Measurements from ENCODE around the gene ERVK3-1. TPM values are rescaled to one million over a fixed set of nuclear protein-coding genes. Genes with fewer than 3 reads are reported as not detected.

The ERVK3-1 gene
- total and polyA plus RNA-seq, 2 of the 8 experiments (the other 6 are each of a cell fraction or from before 2014, with no cell fraction given) = 29.9 to 31.5 TPM

- POLR2A ChIA-PET (ENCODE audit: partially characterized antibody) = interaction anchor here (0.7 to 12.7 kb wide), 7 partner anchors 5 to 40 kb away, joined by 3 to 152 read pairs (median 6); partner anchors contain the start of genes ZNF544 and ZNF8
- Histone ChIP-seq H3K79me1 (ENCODE audit: low read depth, low read length) (no peaks in the 10 kb centered on the region; the same call in 1 of the 2 replicates), H3K14ac (ENCODE audit: insufficient read length) (no peak overlapping the region), H3K4me1 (replicated peaks in 1 of 4; ENCODE audit: control insufficient read depth in 3 of 4, insufficient read depth in 4 of 4, low read length in 3 of 4) (no peaks in the 10 kb centered on the region), H4K8ac (ENCODE audit: extremely low read depth, insufficient read depth, low read length) (no peak overlapping the region), H3K4me3 (ENCODE audit: extremely low read depth in 1 of 4, insufficient read depth in 2 of 4, low read depth in 3 of 4, low read length in 4 of 4) (no peak overlapping the region), H3K36me3 (ENCODE audit: control insufficient read depth in 2 of 4, insufficient read depth in 4 of 4, low read length in 3 of 4) (peaks cover 2 to 40% (median 19%) of the 10 kb centered on the region in 4 experiments; a peak in 5 of 8 replicates), H3K23ac (ENCODE audit: insufficient read length) (no peak overlapping the region), H2BK120ac (replicated peaks; ENCODE audit: low read depth, low read length) (no peak overlapping the region), H3K79me2 (ENCODE audit: control insufficient read depth in 1 of 2, insufficient read depth in 2 of 2, low read length in 2 of 2) (no peaks in the 10 kb centered on the region), H3K27me3 (replicated peaks in 1 of 4; ENCODE audit: control insufficient read depth in 3 of 4, extremely low read depth in 1 of 4, insufficient read depth in 3 of 4, low read length in 3 of 4) (no peaks in the 10 kb centered on the region), H4K20me1 (replicated peaks in 1 of 2; ENCODE audit: control insufficient read depth in 1 of 2, insufficient read depth in 2 of 2, low read length in 2 of 2) (no peaks in the 10 kb centered on the region), H3K23me2 (ENCODE audit: low read depth, low read length) (no peaks in the 10 kb centered on the region), H2AK5ac (ENCODE audit: low read depth, low read length) (no peak overlapping the region), H3K18ac (ENCODE audit: extremely low read depth, low read length) (no peak overlapping the region), H3K4me2 (ENCODE audit: insufficient read depth in 1 of 2, low read depth in 2 of 2, low read length in 2 of 2) (no peak overlapping the region), H3K56ac (replicated peaks; ENCODE audit: insufficient read length, low read depth, low read length) (no peak overlapping the region), H4K5ac (ENCODE audit: insufficient read length, low read depth, low read length) (no peak overlapping the region), H3K9ac (replicated peaks in 1 of 4; ENCODE audit: extremely low read depth in 1 of 4, low read depth in 3 of 4, low read length in 3 of 4) (no peak overlapping the region), H3K9me3 (ENCODE audit: insufficient read depth in 2 of 2, low read depth in 1 of 2, low read length in 1 of 2) (peaks cover 32 to 44% of the 10 kb centered on the region in 2 experiments), H2BK20ac (ENCODE audit: low read length) (no peak overlapping the region), H4K91ac (replicated peaks; ENCODE audit: insufficient read length, low read length) (no peak overlapping the region), H2BK5ac (ENCODE audit: low read depth, low read length) (no peak overlapping the region), H2AFZ (ENCODE audit: low read length) (no peak overlapping the region), H3K4ac (replicated peaks; ENCODE audit: insufficient read length, low read depth, low read length) (no peak overlapping the region), H3K27ac (ENCODE audit: low read depth, low read length) (no peak overlapping the region), H2BK15ac (ENCODE audit: low read length) (no peak overlapping the region), H2BK12ac (ENCODE audit: low read depth, low read length) (no peak overlapping the region)
- whole genome bisulfite sequencing, 2 experiments (ENCODE audit: extremely low coverage in 1 of 2, insufficient coverage in 1 of 2, insufficient read length in 1 of 2, insufficient replicate concordance in 2 of 2, low coverage in 1 of 2, low lambda C conversion rate in 2 of 2, missing lambda C conversion rate in 1 of 2) = 87% methylated on average over 3 of the region's 3 CpGs; no CpG with 5 or more reads in 1 of the 2 experiments
- CTCF ChIA-PET (ENCODE audit: partially characterized antibody) = interaction anchor here (0.6 to 1.0 kb wide), 4 partner anchors 25 to 862 kb away, joined by 3 to 4 read pairs (median 4); no protein-coding TSS in a partner anchor
- DNase-seq (ENCODE audit: low read depth in 1 of 2, low spot score in 2 of 2) = no peak
- FAIRE-seq = no peak
- TF ChIP-seq BCL11A (IDR thresholded peaks at IDR 0.05; ENCODE audit: low read depth in 2 of 2, low read length in 2 of 2) (no peak), SUZ12 (IDR thresholded peaks at IDR 0.05; ENCODE audit: low read length) (no peak), USF2 (IDR thresholded peaks at IDR 0.05; ENCODE audit: low read length) (no peak), TEAD4 (IDR thresholded peaks at IDR 0.05; ENCODE audit: low read depth, low read length) (no peak), SAP30 (IDR thresholded peaks at IDR 0.05; ENCODE audit: insufficient read depth, insufficient replicate concordance, low read length) (no peak), TCF12 (IDR thresholded peaks at IDR 0.05; ENCODE audit: low read depth, low read length) (no peak), SP2 (IDR thresholded peaks at IDR 0.05; ENCODE audit: low read length) (no peak), SP1 (IDR thresholded peaks at IDR 0.05; ENCODE audit: low read depth, low read length) (no peak), CBX8 (IDR thresholded peaks at IDR 0.05; ENCODE audit: borderline replicate concordance, low read depth, low read length) (no peak), POU5F1 (IDR thresholded peaks at IDR 0.05; ENCODE audit: low read depth, low read length) (no peak), GTF2F1 (IDR thresholded peaks at IDR 0.05; ENCODE audit: borderline replicate concordance, low read depth, low read length) (no peak), CREB1 (IDR thresholded peaks at IDR 0.05) (no peak), BRCA1 (IDR thresholded peaks at IDR 0.05; ENCODE audit: low read depth, low read length) (no peak), HDAC2 (IDR thresholded peaks at IDR 0.05; ENCODE audit: borderline replicate concordance in 1 of 2, low read depth in 2 of 2, low read length in 2 of 2) (no peak)
Measured at GRCh38 chr19:58268344-58268743, 36.8 kb upstream of the ERVK3-1 start.
